ENCODE measurements around the gene FKBP5. TPM values are rescaled to one million over a fixed set of nuclear protein-coding genes. Genes with fewer than 3 reads are reported as not detected.

FKBP5 gene
- total and polyA plus RNA-seq, 10 donors, result 23.8 to 368 (median 148) TPM

Small RNA genes lying within 50 kb of the gene (microRNA-seq; reads per million reads assigned to microRNA genes)
- 3.3 to 6.0 (median 5.7) reads per million in 3 donors for gene MIR5690

Small RNA genes lying within 50 kb of the gene (small RNA-seq; reads per million reads assigned to genes)
- gene MIR5690, result 0 to 0.08 (median 0) reads per million in 4 donors
- 0 reads per million in 4 donors for gene RF00561

Other genes with a start within 250 kb of the FKBP5 start
- gene FANCE, start 236.6 kb downstream of the FKBP5 start, total RNA-seq, result 1 to 10 TPM; 3.2 to 5.8 (median 4.3) TPM
- 1 to 10 TPM; 2.9 to 5.4 (median 3.6) TPM for gene FANCE, start 236.6 kb downstream of the FKBP5 start, polyA plus RNA-seq
- 1,000 to 10,000 TPM in 4 of 7 donors, 100 to 1,000 TPM in 3; 962 to 1,187 (median 1,013) TPM for gene RPL10A, start 220.5 kb downstream of the FKBP5 start, total RNA-seq
- 1,000 to 10,000 TPM; 2,382 to 3,148 (median 2,560) TPM for gene RPL10A, start 220.5 kb downstream of the FKBP5 start, polyA plus RNA-seq
- gene TEAD3, start 191.8 kb downstream of the FKBP5 start, total RNA-seq, result 10 to 100 TPM in 3 of 7 donors, 1 to 10 TPM in 4; 2.8 to 15.2 (median 9.3) TPM
- 1 to 10 TPM; 2.5 to 4.4 (median 2.9) TPM for gene TEAD3, start 191.8 kb downstream of the FKBP5 start, polyA plus RNA-seq
- not detected for gene TULP1, start 176.0 kb downstream of the FKBP5 start, total RNA-seq
- gene TULP1, start 176.0 kb downstream of the FKBP5 start, polyA plus RNA-seq, result under 1 TPM; 0.03 to 0.09 (median 0.04) TPM
- gene ARMC12, start 48.1 kb upstream of the FKBP5 start, total RNA-seq, result 1 to 10 TPM in 2 of 7 donors, under 1 TPM in 5; 0.23 to 1.6 (median 0.97) TPM
- gene ARMC12, start 48.1 kb upstream of the FKBP5 start, polyA plus RNA-seq, result 1 to 10 TPM; 2.0 to 4.1 (median 2.7) TPM
- gene CLPSL2, start 87.7 kb upstream of the FKBP5 start, total RNA-seq, result not detected
- not detected for gene CLPSL2, start 87.7 kb upstream of the FKBP5 start, polyA plus RNA-seq
- gene CLPSL1, start 92.1 kb upstream of the FKBP5 start, total RNA-seq, result not detected
- gene CLPSL1, start 92.1 kb upstream of the FKBP5 start, polyA plus RNA-seq, result not detected
- gene CLPS, start 108.4 kb upstream of the FKBP5 start, total RNA-seq, result 1 to 10 TPM in 1 of 7 donors, under 1 TPM in 1, not detected in 5; 0.91 to 2.3 TPM
- 1 to 10 TPM in 1 of 3 donors, under 1 TPM in 2; 0.44 to 1.4 (median 0.64) TPM for gene CLPS, start 108.4 kb upstream of the FKBP5 start, polyA plus RNA-seq
- gene LHFPL5, start 116.4 kb upstream of the FKBP5 start, total RNA-seq, result not detected
- not detected for gene LHFPL5, start 116.4 kb upstream of the FKBP5 start, polyA plus RNA-seq
- 100 to 1,000 TPM in 3 of 7 donors, 10 to 100 TPM in 4; 50.6 to 140 (median 86.9) TPM for gene SRPK1, start 232.2 kb upstream of the FKBP5 start, total RNA-seq
- 10 to 100 TPM in 2 of 3 donors, 1 to 10 TPM in 1; 8.8 to 14.2 (median 11.2) TPM for gene SRPK1, start 232.2 kb upstream of the FKBP5 start, polyA plus RNA-seq

All from spleen (tissue), 11 donors.